MM.1S (cell line): ENCODE results near the gene TIMM17A.

Experiments used
- DNase-seq: peaks from one replicate; pipeline ENCODE4 v3.0.0-alpha.2; 2015
- H2AFZ ChIP-seq: fragments of 300-600 bp; sonication (generic); 2 replicates; pipeline ENCODE4 v1.6.0; 2016; ENCODE audit warnings: antibody characterized with exemption, low read length
- H3F3A ChIP-seq: fragments of 300-600 bp; sonication (generic); 2 replicates; pipeline ENCODE4 v1.6.1; 2016; ENCODE audit warnings: mild to moderate bottlenecking, antibody characterized with exemption, low read length, moderate library complexity, mixed read lengths; ENCODE audit not compliant: insufficient read depth
- H3K27ac ChIP-seq: fragments of 300-600 bp; sonication (generic); 2 replicates; pipeline ENCODE4 v1.5.1; 2016; ENCODE audit warnings: mild to moderate bottlenecking, low read length
- H3K27me3 ChIP-seq: fragments of 300-600 bp; sonication (generic); replicated peaks from 2 replicates; pipeline ENCODE4 v1.6.0; 2016; ENCODE audit warnings: low read length; ENCODE audit not compliant: insufficient read depth
- H3K36me3 ChIP-seq: fragments of 300-600 bp; sonication (generic); replicated peaks from 2 replicates; pipeline ENCODE4 v1.6.1; 2016; ENCODE audit warnings: mild to moderate bottlenecking, low read length, mixed read lengths; ENCODE audit not compliant: insufficient read depth
- H3K4me1 ChIP-seq: fragments of 300-600 bp; sonication (generic); 2 replicates; pipeline ENCODE4 v1.6.1; 2016; ENCODE audit warnings: low read length, mixed read lengths
- H3K4me2 ChIP-seq: fragments of 300-600 bp; sonication (generic); 2 replicates; pipeline ENCODE4 v1.6.0; 2016; ENCODE audit warnings: low read depth, low read length
- H3K4me3 ChIP-seq: fragments of 300-600 bp; sonication (generic); 2 replicates; pipeline ENCODE4 v1.5.1; 2016; ENCODE audit warnings: low read length, mixed read lengths
- H3K79me2 ChIP-seq: fragments of 300-600 bp; sonication (generic); 2 replicates; pipeline ENCODE4 v1.6.1; 2016; ENCODE audit warnings: mixed run types, low read length, mixed read lengths
- H3K9ac ChIP-seq: fragments of 300-600 bp; sonication (generic); 2 replicates; pipeline ENCODE4 v1.6.1; 2016; ENCODE audit warnings: low read length, mixed read lengths
- H3K9me2 ChIP-seq: fragments of 300-600 bp; sonication (generic); replicated peaks from 2 replicates; pipeline ENCODE4 v1.6.1; 2016; ENCODE audit warnings: mild to moderate bottlenecking, low read length, mixed read lengths; ENCODE audit not compliant: insufficient read depth
- H3K9me3 ChIP-seq: fragments of 300-600 bp; sonication (generic); replicated peaks from 2 replicates; pipeline ENCODE4 v1.6.1; 2016; ENCODE audit warnings: mild to moderate bottlenecking, low read length, mixed read lengths; ENCODE audit not compliant: insufficient read depth
- H4K20me1 ChIP-seq: fragments of 300-600 bp; sonication (generic); 2 replicates; pipeline ENCODE4 v1.6.1; 2016; ENCODE audit warnings: mild to moderate bottlenecking, low read length, moderate library complexity, mixed read lengths; ENCODE audit not compliant: insufficient read depth
- EZH2 ChIP-seq: fragments of 300-600 bp; sonication (generic); optimal IDR thresholded peaks from 2 replicates; pipeline ENCODE3; 2017; ENCODE audit warnings: low read depth, mild to moderate bottlenecking, antibody characterized with exemption, low read length, mixed read lengths
- EZH2phosphoT487 ChIP-seq: fragments of 300-600 bp; sonication (generic); IDR thresholded peaks from 2 replicates; pipeline ENCODE4 v1.6.1; 2018; ENCODE audit warnings: antibody characterized with exemption, low read length
- TF ChIP-seq, protein P1 (sequence below): fragments of 300-600 bp; sonication (generic); IDR thresholded peaks from 2 replicates; pipeline ENCODE4 v1.5.1; 2016; ENCODE audit warnings: antibody characterized with exemption, low read length, mixed read lengths

TIMM17A gene

GRCh38 chr1:201928266-201928665 lies 27.0 kb upstream of the TIMM17A start:
- H3K4me1 ChIP-seq = no peaks in the 10 kb centered on the region
- no peaks in the 10 kb centered on the region for H3K27me3 ChIP-seq
- TF ChIP-seq, protein P1, sequence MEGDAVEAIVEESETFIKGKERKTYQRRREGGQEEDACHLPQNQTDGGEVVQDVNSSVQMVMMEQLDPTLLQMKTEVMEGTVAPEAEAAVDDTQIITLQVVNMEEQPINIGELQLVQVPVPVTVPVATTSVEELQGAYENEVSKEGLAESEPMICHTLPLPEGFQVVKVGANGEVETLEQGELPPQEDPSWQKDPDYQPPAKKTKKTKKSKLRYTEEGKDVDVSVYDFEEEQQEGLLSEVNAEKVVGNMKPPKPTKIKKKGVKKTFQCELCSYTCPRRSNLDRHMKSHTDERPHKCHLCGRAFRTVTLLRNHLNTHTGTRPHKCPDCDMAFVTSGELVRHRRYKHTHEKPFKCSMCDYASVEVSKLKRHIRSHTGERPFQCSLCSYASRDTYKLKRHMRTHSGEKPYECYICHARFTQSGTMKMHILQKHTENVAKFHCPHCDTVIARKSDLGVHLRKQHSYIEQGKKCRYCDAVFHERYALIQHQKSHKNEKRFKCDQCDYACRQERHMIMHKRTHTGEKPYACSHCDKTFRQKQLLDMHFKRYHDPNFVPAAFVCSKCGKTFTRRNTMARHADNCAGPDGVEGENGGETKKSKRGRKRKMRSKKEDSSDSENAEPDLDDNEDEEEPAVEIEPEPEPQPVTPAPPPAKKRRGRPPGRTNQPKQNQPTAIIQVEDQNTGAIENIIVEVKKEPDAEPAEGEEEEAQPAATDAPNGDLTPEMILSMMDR = no peak
- no peak for TF ChIP-seq EZH2
- TF ChIP-seq EZH2phosphoT487 = no peak
- no peaks in the 10 kb centered on the region for H3K36me3 ChIP-seq
- H3K4me3 ChIP-seq = no peak overlapping the region
- no peak overlapping the region for H2AFZ ChIP-seq
- H3K9me3 ChIP-seq = no peaks in the 10 kb centered on the region
- H3K79me2 ChIP-seq = no peaks in the 10 kb centered on the region
- H3K4me2 ChIP-seq = no peak overlapping the region
- no peak overlapping the region for H3K9ac ChIP-seq
- H4K20me1 ChIP-seq = no peaks in the 10 kb centered on the region
- H3F3A ChIP-seq = no peaks in the 10 kb centered on the region
- no peak overlapping the region for H3K27ac ChIP-seq
- no peaks in the 10 kb centered on the region for H3K9me2 ChIP-seq
- no peak for DNase-seq

- H3K9me3 ChIP-seq = no peaks in the 10 kb centered on the region
- no peaks in the 10 kb centered on the region for H3K36me3 ChIP-seq
- TF ChIP-seq, protein P1 = no peak
- TF ChIP-seq EZH2 (no peak), EZH2phosphoT487 (no peak)
- H4K20me1 ChIP-seq = no peaks in the 10 kb centered on the region
- no peaks in the 10 kb centered on the region for H3K79me2 ChIP-seq
- no peak for DNase-seq
- H3K4me1 ChIP-seq = no peaks in the 10 kb centered on the region
- no peak overlapping the region for H3K27ac ChIP-seq
- H3K9me2 ChIP-seq = no peaks in the 10 kb centered on the region
- no peak overlapping the region for H3K4me2 ChIP-seq
- H3K27me3 ChIP-seq = no peaks in the 10 kb centered on the region
- H3K4me3 ChIP-seq = no peak overlapping the region
- H3F3A ChIP-seq = no peaks in the 10 kb centered on the region
- H2AFZ ChIP-seq = no peak overlapping the region
- no peak overlapping the region for H3K9ac ChIP-seq
Observed at GRCh38 chr1:201930137-201930536, 25.2 kb upstream of the TIMM17A start.

GRCh38 chr1:201930803-201931202 lies 24.5 kb upstream of the TIMM17A start:
- TF ChIP-seq, protein P1 = no peak
- no peak for TF ChIP-seq EZH2
- no peak for TF ChIP-seq EZH2phosphoT487

More at GRCh38 chr1:201930803-201931202, 24.5 kb upstream of the TIMM17A start:
- Histone ChIP-seq H3K36me3 (no peaks in the 10 kb centered on the region), H3K27ac (no peak overlapping the region), H3K9me3 (no peaks in the 10 kb centered on the region), H4K20me1 (no peaks in the 10 kb centered on the region), H3K9me2 (no peaks in the 10 kb centered on the region), H3F3A (no peaks in the 10 kb centered on the region), H3K4me3 (no peak overlapping the region), H2AFZ (no peak overlapping the region), H3K9ac (no peak overlapping the region), H3K79me2 (no peaks in the 10 kb centered on the region), H3K4me2 (no peak overlapping the region), H3K4me1 (no peaks in the 10 kb centered on the region), H3K27me3 (no peaks in the 10 kb centered on the region)
- no peak for DNase-seq
